Astrocyte of the hippocampus (primary cell): ENCODE results near the gene PDF.

Source experiments
- DNase-seq: peaks from one replicate; pipeline ENCODE4 v3.0.0; 2011; ENCODE audit warnings: low read depth, low spot score

Gene PDF

GRCh38 chr16:69277413-69277812, 53.0 kb downstream of the PDF start:
- DNase-seq, result no peak
